Measurements from ENCODE around the gene TMEM242. TPM values are rescaled to one million over a fixed set of nuclear protein-coding genes. Genes with fewer than 3 reads are reported as not detected.
A peak's percentile ranks its signal among the peaks of the same experiment; 100 is the strongest.

TMEM242 gene
- total and polyA plus RNA-seq, 2 of the 8 experiments (the other 6 are each of a cell fraction or from before 2014, with no cell fraction given) = 2.4 to 9.0 TPM

DNA sequence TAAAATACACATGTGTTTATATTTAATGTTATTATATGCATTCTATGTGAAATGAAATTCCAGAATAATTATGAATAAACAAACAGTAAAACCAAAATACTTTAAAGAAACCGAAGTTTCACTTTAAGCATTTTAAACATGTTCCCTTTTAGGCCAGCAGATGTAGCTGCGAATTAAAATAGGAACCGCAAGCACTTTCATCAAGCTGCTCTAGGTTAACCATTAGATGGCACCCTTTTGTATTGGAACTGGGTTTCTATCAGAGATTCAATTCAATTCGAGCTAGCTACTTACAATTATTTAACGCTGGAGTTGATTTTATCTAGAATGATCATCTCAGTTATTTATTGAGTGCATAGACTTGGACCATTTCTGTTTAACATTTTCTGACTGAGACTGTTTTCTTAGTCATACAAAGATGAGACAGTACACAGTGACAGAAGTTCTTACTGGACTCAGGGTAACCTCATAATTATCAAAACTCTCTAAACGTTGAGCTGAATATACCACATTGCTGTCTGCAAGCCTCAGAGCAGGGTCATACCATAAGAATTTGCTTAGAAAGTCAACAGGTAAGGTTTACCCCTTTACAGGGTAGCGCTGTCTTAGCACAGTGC lies 8.5 kb downstream of the TMEM242 start:
- H3K36me3 ChIP-seq (ENCODE audit: control insufficient read depth in 2 of 4, insufficient read depth in 4 of 4, low read length in 3 of 4) = peaks cover 8 to 30% (median 22%) of the 10 kb centered on the region in 4 experiments
- no peak overlapping the region for H3K9ac ChIP-seq (replicated peaks in 1 of 4; ENCODE audit: extremely low read depth in 1 of 4, low read depth in 3 of 4, low read length in 3 of 4)
- no peak for DNase-seq (ENCODE audit: low read depth in 1 of 2, low spot score in 2 of 2)
- peak in 2 of 3 experiments; percentile 84 to 98; a peak in 3 of 4 replicates for TF ChIP-seq CTCF (IDR thresholded peaks at IDR 0.05; ENCODE audit: control extremely low read depth in 1 of 3, insufficient read depth in 1 of 3, low read depth in 1 of 3, low read length in 3 of 3)
- TF ChIP-seq POLR2AphosphoS5 (IDR thresholded peaks at IDR 0.05; ENCODE audit: low read depth, low read length) = no peak
- no peak for TF ChIP-seq KDM4A (IDR thresholded peaks at IDR 0.05; ENCODE audit: low read depth, low read length, severe bottlenecking)
- TF ChIP-seq HDAC6 (IDR thresholded peaks at IDR 0.05; ENCODE audit: low read depth, low read length) = no peak
- TF ChIP-seq RAD21 (IDR thresholded peaks at IDR 0.05 in 1 of 2, conservative IDR thresholded peaks at IDR 0.05 in 1 of 2; ENCODE audit: low read depth in 2 of 2, low read length in 2 of 2) = peak; percentile 82 to 85

More for the DNA sequence above, 8.5 kb downstream of the TMEM242 start:
- Histone ChIP-seq H3K27me3 (replicated peaks in 1 of 4; ENCODE audit: control insufficient read depth in 3 of 4, extremely low read depth in 1 of 4, insufficient read depth in 3 of 4, low read length in 3 of 4) (no peaks in the 10 kb centered on the region), H4K91ac (replicated peaks; ENCODE audit: insufficient read length, low read length) (no peak overlapping the region), H2BK120ac (replicated peaks; ENCODE audit: low read depth, low read length) (no peak overlapping the region), H3K23me2 (ENCODE audit: low read depth, low read length) (no peaks in the 10 kb centered on the region), H3K9me3 (ENCODE audit: insufficient read depth in 2 of 2, low read depth in 1 of 2, low read length in 1 of 2) (no peaks in the 10 kb centered on the region), H3K4me2 (ENCODE audit: insufficient read depth in 1 of 2, low read depth in 2 of 2, low read length in 2 of 2) (no peak overlapping the region), H4K8ac (ENCODE audit: extremely low read depth, insufficient read depth, low read length) (no peak overlapping the region), H3K27ac (ENCODE audit: low read depth, low read length) (no peak overlapping the region), H2BK20ac (ENCODE audit: low read length) (no peak overlapping the region), H3K23ac (ENCODE audit: insufficient read length) (no peak overlapping the region), H4K5ac (ENCODE audit: insufficient read length, low read depth, low read length) (no peak overlapping the region), H3K4me3 (ENCODE audit: extremely low read depth in 1 of 4, insufficient read depth in 2 of 4, low read depth in 3 of 4, low read length in 4 of 4) (no peak overlapping the region), H2AK5ac (ENCODE audit: low read depth, low read length) (no peak overlapping the region), H2BK12ac (ENCODE audit: low read depth, low read length) (no peak overlapping the region), H3K79me1 (ENCODE audit: low read depth, low read length) (peaks cover 6% of the 10 kb centered on the region; the same call in 1 of the 2 replicates), H3K4ac (replicated peaks; ENCODE audit: insufficient read length, low read depth, low read length) (no peak overlapping the region), H2BK15ac (ENCODE audit: low read length) (no peak overlapping the region), H2BK5ac (ENCODE audit: low read depth, low read length) (no peak overlapping the region), H2AFZ (ENCODE audit: low read length) (no peak overlapping the region), H3K18ac (ENCODE audit: extremely low read depth, low read length) (no peak overlapping the region), H3K4me1 (replicated peaks in 1 of 4; ENCODE audit: control insufficient read depth in 3 of 4, insufficient read depth in 4 of 4, low read length in 3 of 4) (no peaks in the 10 kb centered on the region), H3K14ac (ENCODE audit: insufficient read length) (no peak overlapping the region), H3K56ac (replicated peaks; ENCODE audit: insufficient read length, low read depth, low read length) (no peak overlapping the region), H3K79me2 (ENCODE audit: control insufficient read depth in 1 of 2, insufficient read depth in 2 of 2, low read length in 2 of 2) (no peaks in the 10 kb centered on the region), H4K20me1 (replicated peaks in 1 of 2; ENCODE audit: control insufficient read depth in 1 of 2, insufficient read depth in 2 of 2, low read length in 2 of 2) (peaks cover 0 to 6% of the 10 kb centered on the region in 2 experiments)
- ChIA-PET CTCF (ENCODE audit: partially characterized antibody) (interaction anchor here (0.8 to 2.7 kb wide), 25 partner anchors 9 to 633 kb away, joined by 3 to 17 read pairs (median 4); partner anchors contain the start of gene TMEM242), POLR2A (ENCODE audit: partially characterized antibody) (interaction anchor here (1.2 to 1.7 kb wide), 2 partner anchors 9 to 12 kb away, joined by 6 to 7 read pairs; partner anchors contain the start of gene TMEM242)
- WGBS, 2 experiments (ENCODE audit: extremely low coverage in 1 of 2, insufficient coverage in 1 of 2, insufficient read length in 1 of 2, insufficient replicate concordance in 2 of 2, low coverage in 1 of 2, low lambda C conversion rate in 2 of 2, missing lambda C conversion rate in 1 of 2) = 70% methylated on average over 7 of the region's 7 CpGs; no CpG with 5 or more reads in 1 of the 2 experiments
- FAIRE-seq = no peak

Measured in H1 (cell line).